Measurements from ENCODE around the gene MALRD1. TPM values are rescaled to one million over a fixed set of nuclear protein-coding genes. Genes with fewer than 3 reads are reported as not detected.

Gene MALRD1
- total RNA-seq, 2 experiments from 2014 or later, result 0.29 to 0.41 TPM

GRCh38 chr10:19580691-19581090 lies 532.1 kb downstream of the MALRD1 start:
- Mint-ChIP-seq H3K4me1 (ENCODE audit: low read depth) (no peaks in the 10 kb centered on the region), H3K27ac (no peak overlapping the region), H3K36me3 (ENCODE audit: low read depth) (no peaks in the 10 kb centered on the region), H3K27me3 (no peaks in the 10 kb centered on the region), H3K9me3 (peaks cover 7% of the 10 kb centered on the region), H3K4me3 (no peak overlapping the region)
- DNase-seq (no peak), ATAC-seq (no peak)
- CTCF ChIA-PET, result no interaction called here
- POLR2A ChIA-PET, result no interaction called here
- TF ChIP-seq CTCF (IDR thresholded peaks at IDR 0.05), result no peak
- intact Hi-C loops (cut with micrococcal nuclease), result no loop called here

- ChIA-PET CTCF (no interaction called here), POLR2A (no interaction called here)
- H3K9me3 Mint-ChIP-seq, result peaks cover 6% of the 10 kb centered on the region
- H3K4me3 Mint-ChIP-seq, result no peak overlapping the region
- no peaks in the 10 kb centered on the region for H3K4me1 Mint-ChIP-seq (ENCODE audit: low read depth)
- intact Hi-C loops (cut with micrococcal nuclease), result no loop called here
- H3K27me3 Mint-ChIP-seq, result no peaks in the 10 kb centered on the region
- H3K27ac Mint-ChIP-seq, result no peak overlapping the region
- DNase-seq (no peak), ATAC-seq (no peak)
- no peaks in the 10 kb centered on the region for H3K36me3 Mint-ChIP-seq (ENCODE audit: low read depth)
- no peak for TF ChIP-seq CTCF (IDR thresholded peaks at IDR 0.05)
Measured at GRCh38 chr10:19588608-19589007, 540.0 kb downstream of the MALRD1 start.

- CTCF ChIA-PET, result interaction anchor here (0.8 kb wide), 1 partner anchor 12 kb away, joined by 3 read pairs; no protein-coding TSS in a partner anchor
- DNase-seq (no peak), ATAC-seq (no peak)
- Mint-ChIP-seq H3K4me3 (no peak overlapping the region), H3K36me3 (ENCODE audit: low read depth) (no peaks in the 10 kb centered on the region), H3K27ac (no peak overlapping the region), H3K9me3 (no peaks in the 10 kb centered on the region), H3K4me1 (ENCODE audit: low read depth) (no peaks in the 10 kb centered on the region), H3K27me3 (no peaks in the 10 kb centered on the region)
- no peak for TF ChIP-seq CTCF (IDR thresholded peaks at IDR 0.05)
- intact Hi-C loops (cut with micrococcal nuclease), result no loop called here
- POLR2A ChIA-PET, result no interaction called here
Measured at GRCh38 chr10:19592276-19592675, 543.7 kb downstream of the MALRD1 start.

GRCh38 chr10:19595212-19595845 lies 546.7 kb downstream of the MALRD1 start:
- no peak overlapping the region for H3K4me3 Mint-ChIP-seq
- intact Hi-C loops (cut with micrococcal nuclease), result no loop called here

GRCh38 chr10:19605806-19606205 lies 557.2 kb downstream of the MALRD1 start:
- CTCF ChIA-PET, result no interaction called here
- TF ChIP-seq CTCF (IDR thresholded peaks at IDR 0.05), result no peak
- ATAC-seq, result no peak
- no peaks in the 10 kb centered on the region for H3K4me1 Mint-ChIP-seq (ENCODE audit: low read depth)
- H3K36me3 Mint-ChIP-seq (ENCODE audit: low read depth), result no peaks in the 10 kb centered on the region
- no peak overlapping the region for H3K4me3 Mint-ChIP-seq
- POLR2A ChIA-PET, result no interaction called here
- intact Hi-C loops (cut with micrococcal nuclease), result no loop called here
- H3K27me3 Mint-ChIP-seq, result no peaks in the 10 kb centered on the region
- DNase-seq, result no peak
- no peaks in the 10 kb centered on the region for H3K9me3 Mint-ChIP-seq
- no peak overlapping the region for H3K27ac Mint-ChIP-seq

More at GRCh38 chr10:19595212-19595845, 546.7 kb downstream of the MALRD1 start:
- Mint-ChIP-seq H3K27ac (no peak overlapping the region), H3K4me1 (ENCODE audit: low read depth) (no peaks in the 10 kb centered on the region), H3K36me3 (ENCODE audit: low read depth) (no peaks in the 10 kb centered on the region), H3K27me3 (no peaks in the 10 kb centered on the region), H3K9me3 (peaks cover 2% of the 10 kb centered on the region)
- ChIA-PET CTCF (no interaction called here), POLR2A (no interaction called here)
- no peak for TF ChIP-seq CTCF (IDR thresholded peaks at IDR 0.05)
- DNase-seq (no peak), ATAC-seq (no peak)
